A549 (cell line): Measurements from ENCODE around the gene RASGRF1. TPM values are rescaled to one million over a fixed set of nuclear protein-coding genes. Genes with fewer than 3 reads are reported as not detected.

ENCODE experiments used
- ATAC-seq, 2 experiments: fragments of 200-7000 bp in 1 of 2; fragments of >200 bp in 1 of 2; cut with Nextera tagmentation in 1 of 2; cut with Tn5 transposase in 1 of 2; 3 replicates each; pipeline versions ENCODE4 v1.8.0 to v1.9.1; 2018 to 2020; ENCODE audit warnings: mild to moderate bottlenecking in 1 of 2, moderate library complexity in 1 of 2
- CTCF ChIA-PET: fragments of 300-600 bp; sonication (Branson Sonifier 250); formaldehyde crosslinking; extraction: SDS; loops from one replicate; lab custom pipeline; 2021; ENCODE audit warnings: antibody characterized with exemption, inconsistent platforms; lab: Yijun Ruan, JAX
- POLR2A ChIA-PET: fragments of 350-600 bp; formaldehyde crosslinking; extraction: SDS; loops from one replicate; lab custom pipeline; 2021; ENCODE audit warnings: antibody characterized with exemption, inconsistent platforms; lab: Yijun Ruan, JAX
- DNase-seq, 2 experiments: peaks; one replicate each; pipeline versions ENCODE4 v3.0.0 to v3.0.0-alpha.2; 2011 to 2016; ENCODE audit warnings: low read depth in 1 of 2, low spot score in 1 of 2
- FAIRE-seq: peaks from 2 replicates; lab custom pipeline; 2011; peaks lifted over from hg19 to GRCh38; lab: Jason Lieb, UNC
- H3K27ac ChIP-seq, 2 experiments: fragments of >200 bp; sonication (Bioruptor Twin); formaldehyde crosslinking; 3 replicates each; pipeline ENCODE4 v1.5.1; 2016 to 2017
- H3K4me1 ChIP-seq: fragments of >200 bp; sonication (Bioruptor Twin); formaldehyde crosslinking; 3 replicates; pipeline ENCODE4 v1.6.1; 2016
- H3K4me2 ChIP-seq: fragments of >200 bp; sonication (Bioruptor Twin); formaldehyde crosslinking; 3 replicates; pipeline ENCODE4 v1.6.1; 2016
- H3K4me3 ChIP-seq: fragments of >200 bp; sonication (Bioruptor Twin); formaldehyde crosslinking; 3 replicates; pipeline ENCODE4 v1.5.1; 2016
- H3K9me3 ChIP-seq: fragments of >200 bp; sonication (Bioruptor Twin); formaldehyde crosslinking; 3 replicates; pipeline ENCODE4 v1.6.1; 2016
- CBX2 ChIP-seq: fragments of 200-600 bp; sonication (generic); IDR thresholded peaks from 2 replicates; pipeline ENCODE4 v1.6.1; 2016; ENCODE audit warnings: low read depth, mild to moderate bottlenecking, borderline replicate concordance
- CHD2 ChIP-seq: fragments of 150-350 bp; IDR thresholded peaks from 2 replicates; pipeline ENCODE4 v1.6.1; 2014; ENCODE audit warnings: low read length; ENCODE audit not compliant: partially characterized antibody
- EP300 ChIP-seq, 2 experiments: fragments of >200 bp; sonication (Bioruptor Twin); formaldehyde crosslinking; IDR thresholded peaks; 2 replicates in 1 of 2; 3 replicates in 1 of 2; pipeline ENCODE4 v1.6.1; 2016 to 2017
- ESRRA ChIP-seq: fragments of 150-350 bp; IDR thresholded peaks from 2 replicates; pipeline ENCODE4 v1.6.1; 2014; ENCODE audit warnings: mild to moderate bottlenecking, low read length, borderline replicate concordance
- FOSB ChIP-seq: fragments of 250-450 bp; sonication (Bioruptor Pico); IDR thresholded peaks from 2 replicates; pipeline ENCODE4 v1.5.0; 2020; ENCODE audit warnings: mild to moderate bottlenecking, moderate library complexity
- GATA3 ChIP-seq: IDR thresholded peaks from 2 replicates; pipeline ENCODE4 v1.6.1; 2012; ENCODE audit warnings: borderline replicate concordance
- HEYL ChIP-seq: fragments of 250-450 bp; sonication (Bioruptor Pico); IDR thresholded peaks from 2 replicates; pipeline ENCODE4 v1.8.0; 2021; ENCODE audit warnings: mild to moderate bottlenecking, moderate library complexity
- HOXA7 ChIP-seq: fragments of 250-450 bp; sonication (Bioruptor Pico); IDR thresholded peaks from 2 replicates; pipeline ENCODE4 v1.5.0; 2020; ENCODE audit warnings: mild to moderate bottlenecking, moderate library complexity
- JUN ChIP-seq, 2 experiments: fragments of >200 bp; sonication (Bioruptor Twin); formaldehyde crosslinking; IDR thresholded peaks; 2 replicates in 1 of 2; 3 replicates in 1 of 2; pipeline ENCODE4 v1.6.1; 2016 to 2017
- JUNB ChIP-seq: fragments of >200 bp; sonication (Bioruptor Twin); formaldehyde crosslinking; IDR thresholded peaks from 2 replicates; pipeline ENCODE4 v1.6.1; 2016
- KDM1A ChIP-seq: fragments of 200-600 bp; sonication (generic); IDR thresholded peaks from 2 replicates; pipeline ENCODE4 v1.6.1; 2016; ENCODE audit warnings: low read depth, mild to moderate bottlenecking
- MAZ ChIP-seq: fragments of 150-350 bp; IDR thresholded peaks from 2 replicates; pipeline ENCODE4 v1.6.1; 2014; ENCODE audit warnings: antibody characterized with exemption, low read depth, low read length, borderline replicate concordance
- POLR2A ChIP-seq: IDR thresholded peaks from 2 replicates; pipeline ENCODE4 v1.6.1; 2012; ENCODE audit warnings: mild to moderate bottlenecking, low read length
- POLR2AphosphoS2 ChIP-seq: conservative IDR thresholded peaks from 2 replicates; pipeline ENCODE4 v1.6.1; 2012; ENCODE audit warnings: low read length, improper control_type of control experiment, inconsistent platforms
- RAD21 ChIP-seq, 2 experiments: fragments of >200 bp in 1 of 2; sonication (Bioruptor Twin) in 1 of 2; formaldehyde crosslinking in 1 of 2; IDR thresholded peaks in 1 of 2; conservative IDR thresholded peaks in 1 of 2; 2 replicates in 1 of 2; 3 replicates in 1 of 2; pipeline ENCODE4 v1.6.1; 2012 to 2018; ENCODE audit warnings: inconsistent platforms in 1 of 2
- RARB ChIP-seq: fragments of 250-450 bp; sonication (Bioruptor Pico); IDR thresholded peaks from 2 replicates; pipeline ENCODE4 v1.8.0; 2021; ENCODE audit warnings: mild to moderate bottlenecking, moderate library complexity
- RFX5 ChIP-seq: fragments of 450-650 bp; IDR thresholded peaks from 2 replicates; pipeline ENCODE4 v1.7.1; 2014; ENCODE audit warnings: antibody characterized with exemption, mild to moderate bottlenecking, moderate library complexity
- TP53 ChIP-seq: fragments of 250-450 bp; sonication (Bioruptor Pico); IDR thresholded peaks from 2 replicates; pipeline ENCODE4 v1.5.0; 2021; ENCODE audit warnings: mild to moderate bottlenecking, moderate library complexity
- ZNF302 ChIP-seq: fragments of 250-450 bp; sonication (Bioruptor Pico); IDR thresholded peaks from 2 replicates; pipeline ENCODE4 v1.9.0; 2021; ENCODE audit warnings: inconsistent platforms, mild to moderate bottlenecking, moderate library complexity
- ZSCAN20 ChIP-seq: fragments of 250-450 bp; sonication (Bioruptor Pico); IDR thresholded peaks from 2 replicates; pipeline ENCODE4 v1.8.0; 2022; ENCODE audit warnings: mild to moderate bottlenecking, moderate library complexity
- WGBS: methylation state at CpG from one replicate; pipeline ENCODE4 v1.1.6; 2017; ENCODE audit errors: missing lambda C conversion rate; 5-methylcytosine and 5-hydroxymethylcytosine counted together
- polyA plus RNA-seq, 4 experiments: library from polyadenylated mRNA; depleted of rRNA in 3 of 4; stranded (reverse); fragments of >200 nt; fragmentation: RNase III in 1 of 4; extraction: RNeasy Plus Mini Kit Qiagen cat#74134 plus additional on column Dnase treatment in 1 of 4; gene quantifications; 2 replicates in 3 of 4; 3 replicates in 1 of 4; pipeline ENCODE4 v1.2.3, GENCODE V29; 2011 to 2017
- TF ChIP-seq, protein P1 (sequence below): fragments of 150-350 bp; IDR thresholded peaks from 2 replicates; pipeline ENCODE4 v1.6.1; 2014; ENCODE audit warnings: low read depth, mild to moderate bottlenecking, low read length
- TF ChIP-seq, protein P2 (sequence below): IDR thresholded peaks from 2 replicates; pipeline ENCODE4 v1.6.1; 2012
- TF ChIP-seq, protein P3 (sequence below): fragments of >200 bp; sonication (Bioruptor Twin); formaldehyde crosslinking; IDR thresholded peaks from 3 replicates; pipeline ENCODE4 v1.5.1; 2016
- TF ChIP-seq, protein P4 (sequence below): IDR thresholded peaks from 2 replicates; pipeline ENCODE4 v1.6.1; 2012; ENCODE audit warnings: low read depth, borderline replicate concordance
- TF ChIP-seq, protein P5 (sequence below): fragments of 250-450 bp; sonication (Bioruptor Pico); IDR thresholded peaks from 2 replicates; pipeline ENCODE4 v1.5.0; 2021; ENCODE audit warnings: mild to moderate bottlenecking, moderate library complexity, borderline replicate concordance

Gene RASGRF1
- polyA plus RNA-seq, 2 of the 4 experiments (the other 2 are of a cell fraction) = 0.13 to 0.21 TPM

DNA sequence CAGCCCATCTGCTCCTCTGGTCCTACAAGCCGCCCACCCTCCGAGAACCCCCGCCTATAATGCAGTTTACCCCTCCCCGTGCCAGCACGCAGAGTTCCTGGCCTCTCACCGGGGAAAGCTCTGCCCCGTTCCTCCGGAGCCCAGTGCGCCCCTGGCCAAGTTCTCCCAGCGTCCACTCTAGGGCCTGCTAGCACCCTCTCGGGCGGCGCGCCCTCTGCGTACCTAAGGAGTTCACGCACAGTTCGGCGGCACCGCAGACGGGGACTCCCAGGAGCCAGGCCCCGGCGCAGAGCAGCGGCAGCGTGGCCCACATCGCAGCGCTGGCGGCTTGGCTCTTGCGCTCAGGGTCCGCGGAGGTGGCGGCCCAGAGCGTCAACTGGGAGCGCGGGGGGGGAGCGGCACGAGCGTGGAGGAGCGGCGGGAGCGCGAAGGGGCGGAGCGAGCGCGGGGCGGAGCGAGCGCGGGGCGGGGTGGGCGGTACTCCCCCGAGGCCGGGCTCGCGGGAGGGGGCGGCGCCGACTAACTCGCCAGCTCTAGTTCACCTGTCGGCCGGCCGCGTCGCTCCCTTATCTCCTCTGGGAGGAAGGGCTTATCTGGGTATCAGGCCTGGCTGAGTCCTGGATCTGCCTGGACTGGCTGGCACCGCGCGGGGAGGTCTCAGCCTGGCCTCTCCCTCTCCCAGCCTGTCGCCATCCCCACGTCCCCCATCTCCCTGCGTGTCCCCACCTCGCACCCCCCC is 145.7 kb downstream of the RASGRF1 start, which contains the start of gene CTSH (continued):
- TF ChIP-seq HOXA7 (CRISPR knock-in tag) (no peak), JUN (IDR thresholded peaks at IDR 0.05) (no peak), GATA3 (no peak), ZNF302 (no peak), KDM1A (no peak)
- TF ChIP-seq, protein P1, sequence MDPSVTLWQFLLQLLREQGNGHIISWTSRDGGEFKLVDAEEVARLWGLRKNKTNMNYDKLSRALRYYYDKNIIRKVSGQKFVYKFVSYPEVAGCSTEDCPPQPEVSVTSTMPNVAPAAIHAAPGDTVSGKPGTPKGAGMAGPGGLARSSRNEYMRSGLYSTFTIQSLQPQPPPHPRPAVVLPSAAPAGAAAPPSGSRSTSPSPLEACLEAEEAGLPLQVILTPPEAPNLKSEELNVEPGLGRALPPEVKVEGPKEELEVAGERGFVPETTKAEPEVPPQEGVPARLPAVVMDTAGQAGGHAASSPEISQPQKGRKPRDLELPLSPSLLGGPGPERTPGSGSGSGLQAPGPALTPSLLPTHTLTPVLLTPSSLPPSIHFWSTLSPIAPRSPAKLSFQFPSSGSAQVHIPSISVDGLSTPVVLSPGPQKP = no peak

DNA sequence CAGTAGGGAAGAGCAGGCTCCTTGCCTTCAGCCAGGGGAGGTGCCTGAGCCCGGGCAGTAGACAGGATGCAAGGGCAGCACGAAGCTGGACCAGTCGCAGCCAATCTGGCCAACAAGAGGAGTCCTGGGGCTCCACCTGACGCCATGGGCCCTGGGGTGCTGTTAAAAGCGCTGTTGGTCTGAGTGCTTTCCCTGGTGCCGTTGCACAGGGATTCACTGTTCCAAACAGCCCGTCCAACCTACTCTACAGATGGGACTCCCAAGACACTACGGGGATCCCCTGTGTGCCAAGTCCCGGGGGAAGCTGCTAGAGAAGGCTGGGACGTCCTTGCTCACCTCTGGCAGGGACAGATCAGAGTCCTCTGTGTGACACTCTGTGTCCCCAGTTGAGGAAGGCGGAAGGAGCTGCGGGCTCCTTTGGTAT is 146.4 kb downstream of the RASGRF1 start:
- ATAC-seq = peak; percentile 12 to 45; a peak in 4 of 6 replicates
- ChIA-PET CTCF (interaction anchor here (0.7 to 2.2 kb wide), 7 partner anchors 8 to 415 kb away, joined by 3 to 14 read pairs (median 3); no protein-coding TSS in a partner anchor), POLR2A (no interaction called here)
- Histone ChIP-seq H3K27ac (peak overlapping the region; percentile 66 to 85; a peak in 5 of 6 replicates), H3K4me1 (peaks cover 12% of the 10 kb centered on the region; the same call in 2 of the 3 replicates), H3K9me3 (no peaks in the 10 kb centered on the region), H3K4me3 (peak overlapping the region; percentile 47), H3K4me2 (peak overlapping the region; percentile 86)
- TF ChIP-seq ZNF302 (no peak), MAZ (no peak), CBX2 (no peak), HEYL (no peak), ESRRA (no peak), RFX5 (no peak), FOSB (CRISPR knock-in tag) (no peak), POLR2AphosphoS2 (no peak), JUNB (no peak), EP300 (IDR thresholded peaks at IDR 0.05) (no peak), CHD2 (no peak), ZSCAN20 (CRISPR knock-in tag) (no peak), POLR2A (no peak), RARB (CRISPR knock-in tag) (no peak), TP53 (CRISPR knock-in tag) (no peak), RAD21 (conservative IDR thresholded peaks at IDR 0.05 in 1 of 2, IDR thresholded peaks at IDR 0.05 in 1 of 2) (no peak)
- TF ChIP-seq, protein P2, sequence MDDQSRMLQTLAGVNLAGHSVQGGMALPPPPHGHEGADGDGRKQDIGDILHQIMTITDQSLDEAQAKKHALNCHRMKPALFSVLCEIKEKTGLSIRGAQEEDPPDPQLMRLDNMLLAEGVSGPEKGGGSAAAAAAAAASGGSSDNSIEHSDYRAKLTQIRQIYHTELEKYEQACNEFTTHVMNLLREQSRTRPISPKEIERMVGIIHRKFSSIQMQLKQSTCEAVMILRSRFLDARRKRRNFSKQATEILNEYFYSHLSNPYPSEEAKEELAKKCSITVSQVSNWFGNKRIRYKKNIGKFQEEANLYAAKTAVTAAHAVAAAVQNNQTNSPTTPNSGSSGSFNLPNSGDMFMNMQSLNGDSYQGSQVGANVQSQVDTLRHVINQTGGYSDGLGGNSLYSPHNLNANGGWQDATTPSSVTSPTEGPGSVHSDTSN = no peak
- TF ChIP-seq, protein P3, sequence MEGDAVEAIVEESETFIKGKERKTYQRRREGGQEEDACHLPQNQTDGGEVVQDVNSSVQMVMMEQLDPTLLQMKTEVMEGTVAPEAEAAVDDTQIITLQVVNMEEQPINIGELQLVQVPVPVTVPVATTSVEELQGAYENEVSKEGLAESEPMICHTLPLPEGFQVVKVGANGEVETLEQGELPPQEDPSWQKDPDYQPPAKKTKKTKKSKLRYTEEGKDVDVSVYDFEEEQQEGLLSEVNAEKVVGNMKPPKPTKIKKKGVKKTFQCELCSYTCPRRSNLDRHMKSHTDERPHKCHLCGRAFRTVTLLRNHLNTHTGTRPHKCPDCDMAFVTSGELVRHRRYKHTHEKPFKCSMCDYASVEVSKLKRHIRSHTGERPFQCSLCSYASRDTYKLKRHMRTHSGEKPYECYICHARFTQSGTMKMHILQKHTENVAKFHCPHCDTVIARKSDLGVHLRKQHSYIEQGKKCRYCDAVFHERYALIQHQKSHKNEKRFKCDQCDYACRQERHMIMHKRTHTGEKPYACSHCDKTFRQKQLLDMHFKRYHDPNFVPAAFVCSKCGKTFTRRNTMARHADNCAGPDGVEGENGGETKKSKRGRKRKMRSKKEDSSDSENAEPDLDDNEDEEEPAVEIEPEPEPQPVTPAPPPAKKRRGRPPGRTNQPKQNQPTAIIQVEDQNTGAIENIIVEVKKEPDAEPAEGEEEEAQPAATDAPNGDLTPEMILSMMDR = no peak
- TF ChIP-seq, protein P4, sequence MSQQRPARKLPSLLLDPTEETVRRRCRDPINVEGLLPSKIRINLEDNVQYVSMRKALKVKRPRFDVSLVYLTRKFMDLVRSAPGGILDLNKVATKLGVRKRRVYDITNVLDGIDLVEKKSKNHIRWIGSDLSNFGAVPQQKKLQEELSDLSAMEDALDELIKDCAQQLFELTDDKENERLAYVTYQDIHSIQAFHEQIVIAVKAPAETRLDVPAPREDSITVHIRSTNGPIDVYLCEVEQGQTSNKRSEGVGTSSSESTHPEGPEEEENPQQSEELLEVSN = no peak
- TF ChIP-seq, protein P5, sequence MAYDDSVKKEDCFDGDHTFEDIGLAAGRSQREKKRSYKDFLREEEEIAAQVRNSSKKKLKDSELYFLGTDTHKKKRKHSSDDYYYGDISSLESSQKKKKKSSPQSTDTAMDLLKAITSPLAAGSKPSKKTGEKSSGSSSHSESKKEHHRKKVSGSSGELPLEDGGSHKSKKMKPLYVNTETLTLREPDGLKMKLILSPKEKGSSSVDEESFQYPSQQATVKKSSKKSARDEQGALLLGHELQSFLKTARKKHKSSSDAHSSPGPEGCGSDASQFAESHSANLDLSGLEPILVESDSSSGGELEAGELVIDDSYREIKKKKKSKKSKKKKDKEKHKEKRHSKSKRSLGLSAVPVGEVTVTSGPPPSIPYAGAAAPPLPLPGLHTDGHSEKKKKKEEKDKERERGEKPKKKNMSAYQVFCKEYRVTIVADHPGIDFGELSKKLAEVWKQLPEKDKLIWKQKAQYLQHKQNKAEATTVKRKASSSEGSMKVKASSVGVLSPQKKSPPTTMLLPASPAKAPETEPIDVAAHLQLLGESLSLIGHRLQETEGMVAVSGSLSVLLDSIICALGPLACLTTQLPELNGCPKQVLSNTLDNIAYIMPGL (CRISPR knock-in tag) = no peak
- no peak for DNase-seq
- 52% methylated on average over 12 of the region's 12 CpGs for WGBS
- no peak for FAIRE-seq
